Measurements from ENCODE around the gene LHB. TPM values are rescaled to one million over a fixed set of nuclear protein-coding genes. Genes with fewer than 3 reads are reported as not detected.
A peak's percentile ranks its signal among the peaks of the same experiment; 100 is the strongest.

LHB gene
- total RNA-seq, 1 donor from 2014 or later, result not detected

- no peak for DNase-seq (ENCODE audit: low read depth in 2 of 2)
These were observed 30.7 kb downstream of the LHB start for GRCh38 chr19:48986211-48986610.

- no peak for DNase-seq (ENCODE audit: low read depth in 2 of 2)
These were observed 31.2 kb downstream of the LHB start for GRCh38 chr19:48985711-48986110.

DNA sequence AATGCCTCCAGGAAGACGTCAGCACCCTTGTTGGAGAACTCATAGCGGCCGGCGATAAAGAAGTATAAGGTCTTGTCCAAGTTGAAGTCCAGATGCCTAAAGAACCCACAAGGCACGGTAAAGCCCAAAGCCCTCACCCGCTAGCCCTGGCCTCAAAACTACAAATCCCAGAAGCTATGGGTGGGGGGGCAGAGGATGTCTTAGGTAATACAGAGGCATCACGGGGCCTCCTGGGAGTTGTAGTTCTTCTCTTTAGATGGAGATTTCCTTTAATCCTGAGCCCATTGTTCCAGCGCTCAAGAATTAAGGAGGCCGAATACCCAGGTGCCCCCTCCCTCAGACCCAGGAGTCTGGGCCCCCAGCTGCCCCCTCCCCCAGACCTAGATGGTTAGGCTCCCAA is 34.6 kb downstream of the LHB start:
- no peak for DNase-seq (ENCODE audit: low read depth in 2 of 2)

DNA sequence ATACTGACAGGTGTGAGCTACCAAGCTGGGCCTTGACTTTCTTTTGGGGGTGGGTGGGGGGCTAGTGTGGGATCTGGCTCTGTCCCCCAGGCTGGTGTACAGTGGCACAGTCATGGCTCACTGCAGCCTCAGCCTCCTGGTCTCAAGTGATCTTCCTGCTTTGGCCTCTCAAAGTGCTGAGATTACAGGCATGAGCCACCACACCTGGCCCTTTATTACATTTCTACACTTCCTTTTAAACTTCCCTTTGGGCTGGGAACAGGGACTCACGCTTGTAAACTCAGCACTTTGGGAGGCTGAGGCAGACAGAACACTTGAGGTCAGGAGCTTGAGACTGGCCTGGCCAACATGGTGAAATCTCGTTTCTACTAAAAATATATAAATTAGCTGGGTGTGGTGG is 39.8 kb downstream of the LHB start:
- DNase-seq (ENCODE audit: low read depth in 2 of 2), result no peak

GRCh38 chr19:48975947-48976847 is 40.7 kb downstream of the LHB start:
- peak in 1 of 2 donors; percentile 44 for DNase-seq (ENCODE audit: low read depth in 2 of 2)

GRCh38 chr19:48970923-48971395 is 45.9 kb downstream of the LHB start:
- peak; percentile 51 to 86 for DNase-seq (ENCODE audit: low read depth in 2 of 2)

- no peak for DNase-seq (ENCODE audit: low read depth in 2 of 2)
These were observed 46.6 kb downstream of the LHB start for GRCh38 chr19:48970139-48970766.

GRCh38 chr19:48969276-48970138 is 47.4 kb downstream of the LHB start:
- peak in 1 of 2 donors; percentile 48 for DNase-seq (ENCODE audit: low read depth in 2 of 2)

DNA sequence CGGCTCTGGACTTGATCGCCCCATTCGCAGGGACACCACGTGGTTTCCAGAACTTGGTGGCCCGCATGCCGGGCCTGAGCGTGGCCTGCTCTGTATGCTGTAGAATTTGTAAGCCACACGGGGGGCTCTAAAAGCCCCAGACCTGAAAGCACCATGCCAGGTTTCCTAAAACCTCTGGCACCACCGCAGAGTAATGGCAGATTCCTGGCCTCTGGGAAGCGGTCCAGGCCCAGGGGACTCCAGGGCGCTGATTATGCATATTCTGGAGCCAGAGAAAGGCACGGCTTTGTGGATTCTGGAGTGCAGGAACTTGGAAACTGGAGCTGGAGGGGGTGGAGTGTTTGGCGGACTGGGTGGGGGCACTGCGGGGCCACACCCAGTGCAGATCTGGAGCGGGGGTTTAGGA is 48.1 kb downstream of the LHB start:
- no peak for DNase-seq (ENCODE audit: low read depth in 2 of 2)

- no peak for DNase-seq (ENCODE audit: low read depth in 2 of 2)
These were observed 48.7 kb downstream of the LHB start for GRCh38 chr19:48968179-48968661.

GRCh38 chr19:48967346-48968178 is 49.3 kb downstream of the LHB start:
- no peak for DNase-seq (ENCODE audit: low read depth in 2 of 2)

- no peak for DNase-seq (ENCODE audit: low read depth in 2 of 2)
These were observed 50.1 kb downstream of the LHB start for GRCh38 chr19:48966541-48967345.

Other genes starting within 250 kb of the LHB start
- gene BCAT2, start 206.1 kb downstream of the LHB start, total RNA-seq, result 29.0 and 33.3 TPM in 2 replicates
- 2.8 and 4.2 TPM in 2 replicates for gene HSD17B14, start 180.6 kb downstream of the LHB start, total RNA-seq
- 2.7 and 6.8 TPM in 2 replicates for gene PLEKHA4, start 148.5 kb downstream of the LHB start, total RNA-seq
- gene PPP1R15A, start 144.7 kb downstream of the LHB start, total RNA-seq, result 21.6 and 36.4 TPM in 2 replicates
- under 0.01 and 0.13 TPM in 2 replicates for gene TULP2, start 118.3 kb downstream of the LHB start, total RNA-seq
- gene NUCB1, start 116.8 kb downstream of the LHB start, total RNA-seq, result 89.7 and 166 TPM in 2 replicates
- gene DHDH, start 83.4 kb downstream of the LHB start, total RNA-seq, result 0.13 TPM in 1 of 2 replicates, not detected in the other
- 85.0 and 95.6 TPM in 2 replicates for gene BAX, start 62.2 kb downstream of the LHB start, total RNA-seq
- 625 and 1,172 TPM in 2 replicates for gene FTL, start 51.8 kb downstream of the LHB start, total RNA-seq
- gene GYS1, start 23.8 kb downstream of the LHB start, total RNA-seq, result 14.8 and 16.0 TPM in 2 replicates
- 139 and 197 TPM in 2 replicates for gene RUVBL2, start 23.2 kb downstream of the LHB start, total RNA-seq
- not detected in 2 replicates for gene CGB3, start 7.2 kb upstream of the LHB start, total RNA-seq
- not detected in 2 replicates for gene CGB2, start 14.8 kb upstream of the LHB start, total RNA-seq
- not detected in 2 replicates for gene CGB1, start 19.8 kb upstream of the LHB start, total RNA-seq
- gene CGB5, start 26.8 kb upstream of the LHB start, total RNA-seq, result not detected in 2 replicates
- not detected in 2 replicates for gene CGB8, start 32.0 kb upstream of the LHB start, total RNA-seq
- gene CGB7, start 40.7 kb upstream of the LHB start, total RNA-seq, result 0.13 TPM in 1 of 2 replicates, not detected in the other
- not detected in 2 replicates for gene NTF4, start 47.7 kb upstream of the LHB start, total RNA-seq
- not detected in 2 replicates for gene KCNA7, start 55.6 kb upstream of the LHB start, total RNA-seq
- 150 and 160 TPM in 2 replicates for gene SNRNP70, start 68.4 kb upstream of the LHB start, total RNA-seq
- gene LIN7B, start 97.3 kb upstream of the LHB start, total RNA-seq, result 1.4 and 2.4 TPM in 2 replicates
- 0.13 and 0.25 TPM in 2 replicates for gene C19orf73, start 102.1 kb upstream of the LHB start, total RNA-seq
- 4.0 TPM in 2 replicates for gene PPFIA3, start 102.5 kb upstream of the LHB start, total RNA-seq
- gene HRC, start 138.3 kb upstream of the LHB start, total RNA-seq, result not detected in 2 replicates
- 10.8 and 18.2 TPM in 2 replicates for gene TRPM4, start 140.7 kb upstream of the LHB start, total RNA-seq